GM11168 (cell line): ENCODE results near the gene KRR1.

Source experiments
- in situ Hi-C: fragments of 300-500 bp; cut with MboI; formaldehyde crosslinking; loops from one replicate; pipeline ENCODE4 v1.12.0; 2022; ENCODE audit warnings: low sequenced_read_pairs; ENCODE audit not compliant: unreplicated experiment

KRR1 gene

GRCh38 chr12:75526655-75527511 is 15.5 kb upstream of the KRR1 start:
- in situ Hi-C loops = loop anchor here (5.0 kb wide), 1 partner anchor 505 kb away; the partner anchor contains the start of gene PHLDA1

DNA sequence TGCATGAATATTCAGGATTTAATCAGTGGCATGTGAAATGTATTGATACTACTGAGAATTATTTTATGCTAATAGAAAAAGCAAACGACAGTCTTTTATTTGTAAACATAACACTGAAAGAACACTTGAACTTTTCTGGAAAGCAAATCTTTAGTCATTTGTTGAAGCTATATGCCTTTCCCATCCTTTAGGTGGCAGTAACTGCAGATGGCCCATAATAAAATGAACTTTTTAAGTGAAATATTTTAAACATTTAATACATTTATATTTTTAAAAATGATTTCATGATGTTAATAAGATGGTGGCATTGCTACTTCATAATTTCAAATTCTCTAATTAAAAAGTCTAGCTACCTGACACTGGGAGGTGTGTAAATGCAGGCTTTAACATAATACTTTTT is 13.9 kb upstream of the KRR1 start:
- in situ Hi-C loops = loop anchor here (5.0 kb wide), 1 partner anchor 507 kb away; the partner anchor contains the start of gene PHLDA1

- in situ Hi-C loops = loop anchor here (25.0 kb wide), 1 partner anchor 815 kb away; the partner anchor contains the start of gene BBS10
These were observed 10.7 kb upstream of the KRR1 start for GRCh38 chr12:75522124-75522523.

DNA sequence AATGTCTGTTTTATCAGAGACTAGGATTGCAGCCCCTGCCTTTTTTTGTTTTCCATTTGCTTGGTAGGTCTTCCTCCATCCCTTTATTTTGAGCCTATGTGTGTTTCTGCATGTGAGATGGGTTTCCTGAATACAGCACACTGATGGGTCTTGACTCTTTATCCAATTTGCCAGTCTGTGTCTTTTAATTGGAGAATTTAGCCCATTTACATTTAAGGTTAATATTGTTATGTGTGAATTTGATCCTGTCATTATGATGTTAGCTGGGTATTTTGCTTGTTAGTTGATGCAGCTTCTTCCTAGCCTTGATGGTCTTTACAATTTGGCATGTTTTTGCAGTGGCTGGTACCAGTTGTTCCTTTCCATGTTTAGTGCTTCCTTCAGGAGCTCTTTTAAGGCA is 9.8 kb upstream of the KRR1 start:
- in situ Hi-C loops = loop anchor here (25.0 kb wide), 1 partner anchor 816 kb away; the partner anchor contains the start of gene BBS10

DNA sequence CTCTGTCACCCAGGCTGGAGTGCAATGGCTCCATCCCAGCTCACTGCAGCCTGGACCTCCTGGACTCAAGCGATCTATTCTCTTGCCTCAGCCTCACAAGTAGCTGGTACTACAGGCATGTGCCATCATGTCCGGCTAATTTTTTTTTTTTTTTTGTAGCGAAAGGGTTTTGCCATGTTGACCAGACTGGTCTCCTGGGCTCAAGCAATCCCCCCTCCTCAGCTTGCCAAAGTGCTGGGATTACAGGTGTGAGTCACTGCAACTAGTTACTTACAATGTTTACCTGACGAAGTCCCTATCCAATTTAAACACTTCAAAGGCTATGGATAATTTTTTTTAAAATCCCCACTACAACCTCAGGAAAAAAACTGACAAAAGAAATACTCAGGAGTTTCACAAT is 1.8 kb downstream of the KRR1 start:
- in situ Hi-C loops = loop anchor here (25.0 kb wide), 1 partner anchor 828 kb away; the partner anchor contains the start of gene BBS10

DNA sequence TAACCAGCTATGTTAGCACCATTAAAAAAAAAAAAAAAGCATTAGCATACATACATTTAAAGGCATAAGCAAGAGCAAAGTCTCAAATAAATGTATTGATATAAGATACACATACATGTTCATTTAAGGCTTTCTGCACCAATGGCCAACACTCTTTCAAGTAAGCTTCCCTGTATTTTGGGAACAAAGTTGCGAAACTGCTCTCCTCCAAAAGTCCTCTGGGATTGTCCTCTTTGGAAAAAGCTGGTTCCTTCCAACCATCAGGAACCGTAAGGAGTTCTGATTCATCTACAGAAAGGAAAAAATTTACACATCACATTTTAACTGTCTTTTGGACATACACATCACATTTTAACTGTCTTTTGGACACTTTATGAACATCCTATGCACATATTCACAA is 3.2 kb downstream of the KRR1 start:
- in situ Hi-C loops = loop anchor here (25.0 kb wide), 1 partner anchor 829 kb away; the partner anchor contains the start of gene BBS10

DNA sequence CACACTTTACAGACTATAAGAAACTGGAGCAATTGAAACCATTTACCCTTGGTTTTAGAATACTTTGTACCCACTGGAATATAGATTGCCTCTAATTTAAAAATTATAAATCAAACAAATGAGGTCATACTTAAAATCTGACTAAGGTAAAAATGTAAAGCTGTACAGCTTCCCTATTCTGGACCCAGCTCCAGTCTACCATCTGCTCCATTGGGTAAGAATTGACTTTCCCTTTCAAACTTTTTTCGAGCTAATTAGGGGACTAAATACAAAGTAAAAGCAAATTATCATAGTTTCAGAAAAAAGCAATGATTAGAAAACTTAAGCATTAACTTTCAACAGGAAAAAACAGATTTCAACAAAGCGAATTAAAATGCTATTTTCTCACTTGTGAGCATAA is 4.3 kb downstream of the KRR1 start:
- in situ Hi-C loops = loop anchor here (25.0 kb wide), 1 partner anchor 830 kb away; the partner anchor contains the start of gene BBS10

DNA sequence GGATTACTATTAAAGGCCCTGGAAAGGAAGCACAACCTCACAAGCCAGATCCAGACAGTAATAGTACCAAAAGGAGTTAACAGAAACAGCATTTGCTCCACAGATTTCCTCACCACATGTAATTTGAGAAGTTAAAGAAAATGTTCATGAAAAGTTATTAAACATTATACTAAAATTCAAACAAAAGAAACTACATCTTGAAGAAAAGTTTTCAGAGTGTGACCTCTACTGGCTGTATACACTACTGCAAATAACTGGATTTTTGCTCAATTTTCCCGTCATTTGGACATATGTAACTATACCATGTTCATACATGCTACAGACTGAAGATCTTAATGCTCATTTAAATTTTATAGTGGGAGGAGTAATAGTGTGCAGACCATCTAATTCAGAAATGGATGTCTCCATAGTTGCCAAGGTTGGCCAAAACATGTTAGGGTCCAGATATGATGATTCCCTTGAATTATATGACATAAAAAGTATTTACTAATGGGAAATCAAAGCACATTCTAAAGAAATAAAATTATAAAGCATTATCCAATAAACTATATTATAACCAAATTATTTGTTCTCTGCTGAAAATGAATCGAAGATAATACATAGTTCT is 5.6 kb downstream of the KRR1 start:
- in situ Hi-C loops = loop anchor here (25.0 kb wide), 1 partner anchor 831 kb away; the partner anchor contains the start of gene BBS10

DNA sequence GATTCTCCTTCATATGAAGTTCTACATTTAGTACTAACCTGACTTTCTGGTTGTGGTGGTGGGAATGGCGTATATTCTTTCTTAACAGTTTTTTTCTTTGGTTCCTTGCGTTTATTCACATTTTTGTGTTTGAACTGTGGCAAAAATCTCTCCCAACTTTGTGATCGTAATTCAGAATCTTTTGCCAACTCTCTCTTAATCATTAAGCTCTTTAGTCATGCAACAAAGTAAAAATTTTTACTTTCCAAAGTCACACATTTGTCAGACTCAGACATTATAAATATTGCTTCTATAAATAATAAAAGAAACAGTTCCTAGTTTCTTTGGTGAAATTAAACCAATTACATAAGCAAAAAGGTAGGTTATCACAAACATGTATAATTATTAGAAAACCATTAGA is 7.5 kb downstream of the KRR1 start:
- in situ Hi-C loops = loop anchor here (25.0 kb wide), 1 partner anchor 833 kb away; the partner anchor contains the start of gene BBS10

DNA sequence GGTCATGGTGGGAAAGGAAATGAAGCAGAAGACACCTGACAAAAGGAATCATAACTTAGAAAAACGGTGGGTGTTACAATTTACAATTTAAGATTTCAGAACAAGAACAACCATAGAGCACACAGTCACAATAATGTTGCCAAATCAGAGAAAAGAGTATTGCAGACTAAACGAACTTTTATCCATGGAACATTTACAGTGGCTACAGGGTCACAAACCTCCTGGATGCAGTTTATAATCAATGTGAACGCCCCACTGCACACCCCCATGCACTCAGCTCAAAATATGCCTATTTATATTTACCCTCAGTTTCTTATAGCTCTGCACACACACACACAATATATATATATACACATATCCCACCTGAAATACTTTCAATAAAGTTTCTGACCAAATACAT is 8.0 kb downstream of the KRR1 start:
- in situ Hi-C loops = loop anchor here (25.0 kb wide), 1 partner anchor 834 kb away; the partner anchor contains the start of gene BBS10

- in situ Hi-C loops = no loop called here
These were observed 20.2 kb downstream of the KRR1 start for GRCh38 chr12:75491169-75491568.

DNA sequence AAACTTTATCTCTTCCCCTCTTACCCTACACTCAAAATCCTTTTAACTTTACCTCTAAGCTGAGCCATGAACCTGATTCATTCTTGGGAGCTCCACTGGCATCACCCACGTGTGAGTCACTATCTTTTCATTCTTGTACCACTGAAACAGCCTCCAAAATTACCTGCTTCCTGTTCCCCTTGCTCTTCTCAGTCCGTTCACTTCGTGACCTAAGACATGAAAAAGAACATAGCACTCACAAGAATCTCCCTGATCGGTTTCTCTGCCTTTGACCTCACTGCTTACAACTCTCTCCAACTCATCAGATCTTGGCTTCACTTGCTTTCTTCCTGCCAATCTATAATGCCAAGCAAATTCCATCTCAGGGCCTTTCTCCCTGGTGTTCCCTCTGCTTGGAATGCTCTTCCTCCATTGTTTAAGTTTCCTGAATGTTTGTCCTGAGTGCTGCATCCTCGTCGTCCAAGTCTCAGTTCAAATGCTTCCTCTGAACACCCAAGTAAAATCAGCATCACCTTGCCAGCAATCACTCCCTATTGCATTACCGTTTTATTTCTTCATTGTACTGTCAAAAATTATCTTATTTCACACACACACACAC is 21.7 kb downstream of the KRR1 start:
- in situ Hi-C loops = loop anchor here (5.0 to 10.0 kb wide), 2 partner anchors 105 to 157 kb away; partner anchors contain the start of genes CAPS2 and GLIPR1L1

GRCh38 chr12:75489187-75489586 is 22.2 kb downstream of the KRR1 start:
- in situ Hi-C loops = loop anchor here (5.0 to 10.0 kb wide), 2 partner anchors 104 to 157 kb away; partner anchors contain the start of genes CAPS2 and GLIPR1L1

GRCh38 chr12:75488553-75488952 is 22.9 kb downstream of the KRR1 start:
- in situ Hi-C loops = loop anchor here (5.0 to 10.0 kb wide), 2 partner anchors 104 to 156 kb away; partner anchors contain the start of genes CAPS2 and GLIPR1L1

- in situ Hi-C loops = loop anchor here (5.0 to 10.0 kb wide), 2 partner anchors 103 to 155 kb away; partner anchors contain the start of genes CAPS2 and GLIPR1L1
These were observed 24.1 kb downstream of the KRR1 start for GRCh38 chr12:75487308-75487707.

DNA sequence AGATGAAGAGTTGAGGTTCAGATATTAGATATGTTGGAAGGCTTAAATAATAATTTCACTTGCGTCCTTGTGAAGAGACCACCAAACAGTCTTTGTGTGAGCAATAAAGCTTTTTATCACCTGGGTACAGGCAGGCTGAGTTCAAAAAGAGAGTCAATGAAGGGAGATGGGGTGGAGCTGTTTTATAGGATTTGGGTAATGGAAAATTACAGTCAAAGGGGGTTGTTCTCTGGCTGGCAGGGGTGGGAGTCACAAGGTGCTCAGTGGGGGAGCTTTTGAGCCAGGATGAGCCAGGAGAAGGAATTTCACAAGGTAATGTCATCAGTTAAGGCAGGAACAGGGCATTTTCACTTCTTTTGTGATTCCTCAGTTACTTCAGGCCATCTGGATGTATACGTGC is 27.0 kb downstream of the KRR1 start:
- in situ Hi-C loops = loop anchor here (10.0 kb wide), 1 partner anchor 100 kb away; no protein-coding TSS in a partner anchor

GRCh38 chr12:75483431-75483830 is 28.0 kb downstream of the KRR1 start:
- in situ Hi-C loops = loop anchor here (10.0 kb wide), 1 partner anchor 99 kb away; no protein-coding TSS in a partner anchor

DNA sequence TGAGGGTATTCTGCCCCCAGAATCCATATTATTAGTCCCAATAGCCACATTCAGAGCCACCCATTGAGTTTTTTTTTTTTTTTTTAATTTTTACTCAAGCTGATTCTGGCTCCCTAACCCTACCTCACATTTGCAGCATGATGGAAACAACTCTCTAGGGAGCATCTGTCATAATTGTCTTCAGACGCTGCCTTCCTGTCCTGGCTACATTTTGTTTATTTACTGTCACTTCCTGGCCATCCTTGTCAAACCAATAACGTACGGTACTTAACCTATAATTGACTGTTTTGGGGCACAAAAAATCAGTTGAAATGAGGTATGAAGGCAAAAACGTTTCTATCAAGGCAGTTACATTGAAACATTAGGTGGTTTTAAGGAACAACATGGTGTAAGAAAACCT is 28.8 kb downstream of the KRR1 start:
- in situ Hi-C loops = loop anchor here (10.0 kb wide), 1 partner anchor 98 kb away; no protein-coding TSS in a partner anchor

- in situ Hi-C loops = loop anchor here (10.0 kb wide), 1 partner anchor 97 kb away; no protein-coding TSS in a partner anchor
These were observed 29.6 kb downstream of the KRR1 start for GRCh38 chr12:75481774-75482173.
